HEK293T (cell line): ENCODE results near the gene ALDH4A1.

ENCODE experiments used
- CTCF ChIA-PET: fragments of 350-600 bp; formaldehyde crosslinking; extraction: SDS; loops from one replicate; lab custom pipeline; 2021; ENCODE audit warnings: antibody characterized with exemption, inconsistent platforms; lab: Yijun Ruan, JAX
- POLR2A ChIA-PET: fragments of 350-600 bp; formaldehyde crosslinking; extraction: SDS; loops from one replicate; lab custom pipeline; 2020; ENCODE audit warnings: antibody characterized with exemption, inconsistent platforms; lab: Yijun Ruan, JAX
- DNase-seq: peaks from one replicate; pipeline ENCODE4 v3.0.0; 2012; ENCODE audit warnings: mixed read lengths; ENCODE audit errors: extremely low spot score
- ARNT ChIP-seq: fragments of 450-650 bp; IDR thresholded peaks from 2 replicates; pipeline ENCODE4 v1.6.1; 2017; ENCODE audit warnings: mild to moderate bottlenecking
- BHLHE40 ChIP-seq: fragments of 450-650 bp; IDR thresholded peaks from 2 replicates; pipeline ENCODE4 v1.6.1; 2016; ENCODE audit warnings: mild to moderate bottlenecking, moderate library complexity, borderline replicate concordance
- CTBP1 ChIP-seq: fragments of 450-650 bp; IDR thresholded peaks from 2 replicates; pipeline ENCODE4 v1.6.1; 2016; ENCODE audit warnings: borderline replicate concordance
- ELF4 ChIP-seq: fragments of 450-650 bp; IDR thresholded peaks from 2 replicates; pipeline ENCODE4 v1.6.1; 2017; ENCODE audit warnings: antibody characterized with exemption
- FOXA1 ChIP-seq: fragments of 450-650 bp; IDR thresholded peaks from 2 replicates; pipeline ENCODE4 v1.6.1; 2016; ENCODE audit warnings: mild to moderate bottlenecking
- FOXK2 ChIP-seq: fragments of 450-650 bp; IDR thresholded peaks from 2 replicates; pipeline ENCODE4 v1.6.1; 2016; ENCODE audit warnings: mild to moderate bottlenecking
- FOXM1 ChIP-seq: fragments of 450-650 bp; IDR thresholded peaks from 2 replicates; pipeline ENCODE4 v1.6.1; 2017; ENCODE audit warnings: mild to moderate bottlenecking, borderline replicate concordance
- HDGF ChIP-seq: fragments of 450-650 bp; IDR thresholded peaks from 2 replicates; pipeline ENCODE4 v1.6.1; 2017; ENCODE audit warnings: antibody characterized with exemption, borderline replicate concordance
- L3MBTL2 ChIP-seq: fragments of 450-650 bp; conservative IDR thresholded peaks from 2 replicates; pipeline ENCODE4 v1.6.1; 2016; ENCODE audit warnings: mild to moderate bottlenecking
- LEF1 ChIP-seq: fragments of 450-650 bp; IDR thresholded peaks from 2 replicates; pipeline ENCODE4 v1.6.1; 2017; ENCODE audit warnings: mild to moderate bottlenecking, borderline replicate concordance
- NFRKB ChIP-seq: fragments of 450-650 bp; IDR thresholded peaks from 2 replicates; pipeline ENCODE4 v1.6.1; 2016; ENCODE audit warnings: mild to moderate bottlenecking, moderate library complexity
- SP1 ChIP-seq: fragments of 450-650 bp; IDR thresholded peaks from 2 replicates; pipeline ENCODE4 v1.6.1; 2017
- SUZ12 ChIP-seq: fragments of 450-650 bp; IDR thresholded peaks from 2 replicates; pipeline ENCODE4 v1.6.1; 2016; ENCODE audit warnings: mild to moderate bottlenecking
- TARDBP ChIP-seq: fragments of 450-650 bp; IDR thresholded peaks from 2 replicates; pipeline ENCODE4 v1.6.1; 2016
- ZNF384 ChIP-seq: fragments of 450-650 bp; IDR thresholded peaks from 2 replicates; pipeline ENCODE4 v1.6.1; 2016
- TF ChIP-seq, protein P1 (sequence below): fragments of 450-650 bp; IDR thresholded peaks from 2 replicates; pipeline ENCODE4 v1.6.1; 2016

Gene ALDH4A1

DNA sequence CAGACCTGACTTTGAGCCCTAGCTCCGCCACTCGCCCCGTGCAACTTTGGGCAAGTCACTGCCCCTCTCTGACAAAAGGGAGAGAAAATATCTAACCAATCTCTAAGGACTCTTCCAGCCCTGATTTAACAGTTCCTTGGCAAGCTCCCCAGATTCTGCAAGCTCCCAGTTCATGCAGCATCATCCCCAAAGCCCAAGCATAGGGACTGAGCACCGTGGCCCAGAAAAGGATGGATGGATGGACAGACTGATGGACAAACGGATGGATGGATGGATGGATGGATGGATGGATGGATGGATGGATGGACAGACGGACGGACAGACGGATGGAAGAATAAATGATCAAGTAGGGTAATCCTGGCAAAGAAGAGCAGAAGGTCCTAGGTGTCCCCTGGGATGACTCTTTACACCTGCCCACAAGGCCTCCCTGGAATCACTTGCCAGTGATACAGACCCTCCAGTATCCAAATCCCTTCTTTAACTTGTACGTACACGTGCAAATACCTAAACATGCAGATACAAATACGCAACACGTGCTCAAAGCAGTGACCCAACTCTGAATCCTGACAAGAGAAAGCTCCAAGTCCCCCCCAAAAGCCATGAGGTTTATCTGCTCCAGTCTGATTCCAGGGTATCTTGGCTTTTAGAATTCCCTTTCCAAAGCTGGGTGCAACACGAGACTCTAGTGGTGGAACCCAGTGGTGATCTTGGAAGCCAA, 38.1 kb upstream of the ALDH4A1 start:
- CTCF ChIA-PET = interaction anchor here (0.8 kb wide), 1 partner anchor 27 kb away, joined by 3 read pairs; no protein-coding TSS in a partner anchor
- TF ChIP-seq HDGF (no peak), FOXK2 (no peak), LEF1 (no peak)
- POLR2A ChIA-PET = no interaction called here
- DNase-seq = no peak

DNA sequence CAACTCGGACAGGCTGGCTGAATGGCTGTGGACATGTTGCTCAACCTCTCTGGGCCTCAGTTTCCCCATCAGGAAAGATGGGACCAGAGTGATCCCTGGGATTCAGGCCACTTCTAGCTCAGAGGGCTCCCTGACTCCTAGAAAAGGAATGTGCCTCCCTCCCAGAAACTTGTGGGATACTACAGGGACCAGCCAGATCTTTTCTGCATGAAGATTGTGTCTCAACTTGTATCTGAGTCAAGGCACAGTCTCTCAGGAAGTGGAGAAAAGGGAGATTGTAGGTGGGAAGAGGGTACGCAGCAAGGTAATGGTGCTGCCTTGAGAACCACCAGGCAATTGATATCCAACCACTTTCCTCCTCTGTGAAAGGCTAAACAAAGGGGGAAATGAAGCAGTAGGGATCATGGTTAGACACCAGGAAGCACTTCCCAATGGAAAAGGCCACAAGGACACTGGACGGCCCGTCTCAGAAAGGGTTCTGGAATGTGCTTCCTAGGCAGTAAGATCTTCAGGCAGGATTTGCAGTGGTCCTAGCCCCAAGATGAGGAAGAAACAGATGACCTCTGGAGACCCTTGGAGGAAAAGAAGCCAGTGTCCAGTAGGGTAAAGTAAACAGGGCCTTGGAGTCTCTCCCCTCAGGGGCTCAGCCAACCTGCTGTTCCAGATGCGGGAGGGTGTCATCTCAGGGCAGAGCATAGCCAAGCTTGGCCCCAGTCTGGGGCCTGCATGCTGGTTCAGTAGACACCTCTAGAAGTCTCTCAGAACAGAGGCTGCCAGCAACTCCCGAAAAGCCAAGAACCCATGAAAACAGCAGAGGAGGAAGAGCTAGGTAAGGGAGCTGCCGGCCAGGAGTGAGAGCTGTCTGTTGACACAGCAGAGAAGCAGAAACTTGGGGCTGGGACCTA, 37.3 kb upstream of the ALDH4A1 start:
- CTCF ChIA-PET = interaction anchor here (0.8 kb wide), 1 partner anchor 26 kb away, joined by 3 read pairs; no protein-coding TSS in a partner anchor

DNA sequence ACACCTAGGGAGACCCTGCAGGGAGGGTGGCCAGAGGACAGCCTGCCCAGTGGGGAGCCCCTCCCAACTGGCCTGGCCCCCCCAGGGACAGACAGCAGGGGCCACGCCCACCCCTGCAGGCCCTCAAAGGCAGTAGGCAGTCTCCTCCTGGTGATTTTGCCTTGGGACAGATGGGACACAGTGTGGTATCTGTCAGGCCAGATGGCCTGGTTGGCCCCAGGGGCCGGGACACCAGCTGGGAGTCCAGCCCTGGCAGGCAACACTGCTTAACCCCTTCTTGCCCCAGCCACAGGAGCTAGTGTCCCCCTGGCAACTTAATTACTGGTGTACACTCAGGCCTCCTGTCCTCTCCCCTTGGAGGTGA, 36.3 kb upstream of the ALDH4A1 start:
- no peak for TF ChIP-seq ARNT
- no peak for TF ChIP-seq L3MBTL2
- no peak for TF ChIP-seq NFRKB
- TF ChIP-seq HDGF = no peak
- no peak for TF ChIP-seq LEF1
- TF ChIP-seq ELF4 = no peak
- TF ChIP-seq, protein P1, sequence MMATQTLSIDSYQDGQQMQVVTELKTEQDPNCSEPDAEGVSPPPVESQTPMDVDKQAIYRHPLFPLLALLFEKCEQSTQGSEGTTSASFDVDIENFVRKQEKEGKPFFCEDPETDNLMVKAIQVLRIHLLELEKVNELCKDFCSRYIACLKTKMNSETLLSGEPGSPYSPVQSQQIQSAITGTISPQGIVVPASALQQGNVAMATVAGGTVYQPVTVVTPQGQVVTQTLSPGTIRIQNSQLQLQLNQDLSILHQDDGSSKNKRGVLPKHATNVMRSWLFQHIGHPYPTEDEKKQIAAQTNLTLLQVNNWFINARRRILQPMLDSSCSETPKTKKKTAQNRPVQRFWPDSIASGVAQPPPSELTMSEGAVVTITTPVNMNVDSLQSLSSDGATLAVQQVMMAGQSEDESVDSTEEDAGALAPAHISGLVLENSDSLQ = no peak
- no peak for TF ChIP-seq SP1
- ChIA-PET POLR2A (no interaction called here), CTCF (no interaction called here)
- DNase-seq = no peak

More for the DNA sequence above, 37.3 kb upstream of the ALDH4A1 start:
- POLR2A ChIA-PET = no interaction called here
- TF ChIP-seq FOXM1 (no peak), ARNT (no peak), HDGF (no peak), SP1 (no peak)
- no peak for DNase-seq

DNA sequence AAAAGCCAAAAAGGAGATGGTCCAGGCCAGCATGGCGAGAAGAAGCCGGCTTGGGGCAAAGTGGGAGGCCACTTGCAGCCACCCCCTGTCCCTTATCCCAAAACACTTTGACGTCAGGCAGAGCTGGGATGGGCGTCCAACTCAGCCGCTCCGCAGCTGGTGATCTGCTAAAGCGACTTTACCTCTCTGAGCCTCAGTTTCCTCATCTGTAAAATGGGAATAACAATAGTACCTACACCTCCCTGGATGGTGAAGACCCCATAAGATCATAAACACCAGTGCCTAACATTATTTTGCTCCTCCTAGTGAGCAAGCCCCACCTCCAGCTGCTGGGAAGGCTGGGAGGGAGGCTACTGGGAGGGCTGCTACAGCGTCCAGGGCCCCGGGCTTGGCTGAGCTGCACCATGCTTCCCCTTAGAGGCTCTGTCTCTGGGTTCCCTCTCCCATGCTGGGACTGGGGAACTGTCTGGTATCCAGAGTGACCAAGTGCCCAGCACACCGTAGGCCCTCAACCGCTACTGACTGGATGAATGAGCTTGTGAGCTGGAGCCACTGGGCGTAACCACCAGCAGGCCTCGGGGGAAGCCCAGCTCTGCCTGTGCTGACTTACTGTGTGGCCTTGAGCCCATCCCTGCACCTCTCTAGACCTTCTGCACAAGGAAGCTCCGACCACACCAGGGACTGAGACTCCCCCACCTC, 35.8 kb upstream of the ALDH4A1 start:
- no peak for TF ChIP-seq L3MBTL2
- no peak for TF ChIP-seq LEF1
- ChIA-PET CTCF (no interaction called here), POLR2A (no interaction called here)
- DNase-seq = no peak

DNA sequence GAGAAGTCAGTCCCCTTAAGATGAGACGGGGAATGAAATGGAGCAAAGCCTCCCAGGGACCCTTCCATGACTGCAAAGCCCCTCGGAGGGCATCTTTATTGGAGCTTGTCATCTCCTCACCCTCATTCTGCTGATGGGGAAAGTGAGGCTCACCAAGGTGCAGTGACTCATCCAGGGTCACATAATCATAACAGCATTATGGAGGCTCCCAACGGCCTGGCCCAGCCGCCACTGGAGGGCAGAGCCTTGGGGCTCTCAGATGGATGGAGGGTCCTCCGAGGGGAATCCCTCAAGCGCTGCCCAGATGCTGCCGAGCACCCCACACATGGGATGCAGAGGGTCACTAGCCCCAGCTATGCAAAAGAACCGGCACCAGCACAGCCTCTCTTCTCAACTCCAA, 35.2 kb upstream of the ALDH4A1 start:
- CTCF ChIA-PET = no interaction called here

DNA sequence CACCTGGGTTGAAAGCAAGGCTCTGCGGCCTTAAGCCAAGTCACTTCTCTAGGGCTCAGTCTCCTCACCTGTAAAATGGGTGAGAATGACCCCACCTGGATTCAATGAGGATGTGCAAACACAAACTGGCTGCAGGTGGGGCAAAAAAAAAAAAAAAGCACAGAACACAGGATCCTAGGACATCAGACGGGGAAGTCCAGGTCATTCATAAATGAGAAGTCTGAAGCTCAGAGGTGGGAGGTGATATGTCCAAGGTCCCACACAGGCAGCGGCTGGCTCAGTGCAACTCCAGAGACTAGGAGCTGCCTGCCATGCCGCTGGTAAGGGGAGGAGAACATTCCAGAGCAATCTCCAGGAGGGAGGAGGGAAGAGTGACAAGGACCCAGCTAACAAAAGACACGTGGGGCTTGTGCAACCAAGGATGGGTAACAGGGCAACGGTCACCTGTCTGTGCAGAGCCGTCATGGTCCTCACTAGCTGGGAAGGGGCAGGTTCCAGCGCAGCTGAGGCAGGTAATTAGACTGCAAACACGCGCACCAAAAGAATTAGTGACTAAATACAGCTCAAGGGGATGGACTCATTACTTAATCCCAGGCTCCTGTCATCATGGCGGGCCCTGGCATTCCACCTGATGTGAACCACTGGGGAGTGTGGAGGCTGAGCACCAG, 34.6 kb upstream of the ALDH4A1 start:
- TF ChIP-seq ZNF384 (no peak), FOXK2 (no peak), NFRKB (no peak), SUZ12 (no peak), BHLHE40 (no peak), FOXM1 (no peak), FOXA1 (no peak), TARDBP (no peak), L3MBTL2 (no peak), CTBP1 (no peak), SP1 (no peak), ELF4 (no peak), HDGF (no peak), LEF1 (no peak), ARNT (no peak)
- TF ChIP-seq, protein P1 = no peak
- CTCF ChIA-PET = no interaction called here
- DNase-seq = no peak
- POLR2A ChIA-PET = no interaction called here

More for the DNA sequence above, 35.2 kb upstream of the ALDH4A1 start:
- TF ChIP-seq ELF4 = no peak
- TF ChIP-seq, protein P1 = no peak
- TF ChIP-seq NFRKB = no peak
- no peak for TF ChIP-seq HDGF
- no peak for TF ChIP-seq SP1
- TF ChIP-seq TARDBP = no peak
- TF ChIP-seq LEF1 = no peak
- no peak for TF ChIP-seq FOXA1
- TF ChIP-seq ZNF384 = no peak
- TF ChIP-seq CTBP1 = no peak
- TF ChIP-seq BHLHE40 = no peak
- no peak for TF ChIP-seq FOXM1
- TF ChIP-seq ARNT = no peak
- TF ChIP-seq L3MBTL2 = no peak
- TF ChIP-seq FOXK2 = no peak
- TF ChIP-seq SUZ12 = no peak
- no peak for DNase-seq
- POLR2A ChIA-PET = no interaction called here
